Thymus (tissue), 11 donors: ENCODE results near the gene ZSWIM4. TPM values are rescaled to one million over a fixed set of nuclear protein-coding genes. Genes with fewer than 3 reads are reported as not detected.
"Not testable (repeated sequence)": the region's sequence is repeated elsewhere in the genome, so short reads cannot be mapped to it uniquely, and the experiment has no call there.

Source experiments
- DNase-seq, 9 donors: peaks; one replicate each; pipeline ENCODE4 v3.0.0-alpha.2; 2013; ENCODE audit warnings: low spot score in 9 of 9, low read depth in 6 of 9, missing footprints in 1 of 9
- H3K27ac ChIP-seq, 2 donors: one replicate each; pipeline ENCODE4 v1.5.1; 2013; ENCODE audit warnings: control low read depth in 1 of 2, low read depth in 1 of 2, low read length in 1 of 2, mild to moderate bottlenecking in 1 of 2, moderate library complexity in 1 of 2
- H3K27me3 ChIP-seq, 2 donors: one replicate each; pipeline ENCODE4 v1.5.1; 2013; ENCODE audit warnings: low read length in 1 of 2; ENCODE audit not compliant: control insufficient read depth in 2 of 2, insufficient read depth in 1 of 2
- H3K36me3 ChIP-seq, 2 donors: one replicate each; pipeline ENCODE4 v1.5.1; 2013; ENCODE audit warnings: low read length in 1 of 2, mild to moderate bottlenecking in 1 of 2, moderate library complexity in 1 of 2; ENCODE audit not compliant: control insufficient read depth in 2 of 2, insufficient read depth in 2 of 2
- H3K4me1 ChIP-seq, 2 donors: one replicate each; pipeline ENCODE4 v1.5.1; 2013; ENCODE audit warnings: low read length in 2 of 2; ENCODE audit not compliant: control insufficient read depth in 2 of 2, insufficient read depth in 2 of 2
- H3K4me3 ChIP-seq, 2 donors: one replicate each; pipeline ENCODE4 v1.5.1; 2013; ENCODE audit warnings: low read length in 2 of 2, control low read depth in 1 of 2, mild to moderate bottlenecking in 1 of 2
- H3K9me3 ChIP-seq, 2 donors: one replicate each; pipeline ENCODE4 v1.5.1; 2013; ENCODE audit warnings: low read length in 1 of 2, mild to moderate bottlenecking in 1 of 2; ENCODE audit not compliant: control insufficient read depth in 2 of 2, insufficient read depth in 1 of 2
- WGBS: extraction: QIAGEN DNeasy Blood & Tissue Kit; methylation state at CpG from one replicate; pipeline ENCODE4 v1.1.7; 2013; 5-methylcytosine and 5-hydroxymethylcytosine counted together
- polyA plus RNA-seq: library from polyadenylated mRNA; stranded (reverse); fragments of 200-250 nt; gene quantifications from one replicate; pipeline ENCODE4 v1.2.3, GENCODE V29; 2013
- total RNA-seq: library from RNA; stranded (reverse); fragments of 120-200 nt; gene quantifications from one replicate; pipeline ENCODE4 v1.2.4, GENCODE V29; 2013
- donor health status: healthy.

ZSWIM4 gene
- total and polyA plus RNA-seq, 2 donors, result 1.7 to 3.3 TPM

GRCh38 chr19:13784731-13785452, 10.4 kb upstream of the ZSWIM4 start:
- H3K36me3 ChIP-seq, result no peaks in the 10 kb centered on the region
- 30% methylated on average over 17 of the region's 17 CpGs for WGBS
- no peaks in the 10 kb centered on the region for H3K9me3 ChIP-seq
- H3K27me3 ChIP-seq, result no peaks in the 10 kb centered on the region
- no peak overlapping the region for H3K4me3 ChIP-seq
- peak in 3 of 9 donors; percentile 61 to 77 (median 71) for DNase-seq
- peaks cover 23 to 53% of the 10 kb centered on the region in 2 donors for H3K4me1 ChIP-seq
- no peak overlapping the region for H3K27ac ChIP-seq

- H3K27ac ChIP-seq, result peak overlapping the region; percentile 78 to 90
- H3K27me3 ChIP-seq, result no peaks in the 10 kb centered on the region
- DNase-seq, result peak in 1 of 9 donors; percentile 50
- WGBS, result 35% methylated on average over 8 of the region's 8 CpGs
- H3K4me3 ChIP-seq, result no peak overlapping the region
- peaks cover 23 to 46% of the 10 kb centered on the region in 2 donors for H3K4me1 ChIP-seq
- H3K36me3 ChIP-seq, result no peaks in the 10 kb centered on the region
- no peaks in the 10 kb centered on the region for H3K9me3 ChIP-seq
Observed at GRCh38 chr19:13788991-13789390, 6.3 kb upstream of the ZSWIM4 start.

- Histone ChIP-seq H3K27me3 (no peaks in the 10 kb centered on the region), H3K27ac (no peak overlapping the region), H3K4me3 (no peak overlapping the region), H3K4me1 (peaks cover 22 to 40% of the 10 kb centered on the region in 2 donors), H3K9me3 (no peaks in the 10 kb centered on the region), H3K36me3 (no peaks in the 10 kb centered on the region)
- DNase-seq, result no peak
- WGBS, result 90% methylated on average over 8 of the region's 8 CpGs
Observed at GRCh38 chr19:13790354-13790753, 4.9 kb upstream of the ZSWIM4 start.

GRCh38 chr19:13793317-13793716, 1.9 kb upstream of the ZSWIM4 start:
- not testable (repeated sequence) for H3K36me3 ChIP-seq, H3K27me3 ChIP-seq, DNase-seq, H3K9me3 ChIP-seq, H3K27ac ChIP-seq, H3K4me3 ChIP-seq
- 97% methylated on average over 9 of the region's 9 CpGs for WGBS
- peaks cover 19 to 42% of the 10 kb centered on the region in 2 donors for H3K4me1 ChIP-seq

GRCh38 chr19:13794398-13794756, 866 bp upstream of the ZSWIM4 start:
- Histone ChIP-seq H3K27me3 (no peaks in the 10 kb centered on the region), H3K4me3 (peak overlapping the region; percentile 71 to 97), H3K4me1 (peaks cover 13 to 32% of the 10 kb centered on the region in 2 donors), H3K27ac (peak overlapping the region in 1 of 2 donors; percentile 68), H3K36me3 (no peaks in the 10 kb centered on the region), H3K9me3 (no peaks in the 10 kb centered on the region)
- 19% methylated on average over 8 of the region's 8 CpGs for WGBS
- no peak for DNase-seq

GRCh38 chr19:13795595-13796300, 505 bp downstream of the ZSWIM4 start:
- no peaks in the 10 kb centered on the region for H3K9me3 ChIP-seq
- no peaks in the 10 kb centered on the region for H3K27me3 ChIP-seq
- peak in 1 of 9 donors; percentile 48 for DNase-seq
- 2% methylated on average over 42 of the region's 42 CpGs for WGBS
- peak overlapping the region; percentile 71 to 97 for H3K4me3 ChIP-seq
- peak overlapping the region; percentile 33 to 87 for H3K27ac ChIP-seq
- H3K36me3 ChIP-seq, result peaks cover 6% of the 10 kb centered on the region in 2 donors
- peaks cover 13 to 25% of the 10 kb centered on the region in 2 donors for H3K4me1 ChIP-seq

- 22% methylated on average over 12 of the region's 12 CpGs for WGBS
- Histone ChIP-seq H3K27ac (peak overlapping the region; percentile 31 to 44), H3K36me3 (peaks cover 6 to 13% of the 10 kb centered on the region in 2 donors), H3K9me3 (no peaks in the 10 kb centered on the region), H3K27me3 (no peaks in the 10 kb centered on the region), H3K4me1 (peaks cover 13 to 25% of the 10 kb centered on the region in 2 donors), H3K4me3 (peak overlapping the region; percentile 71 to 97)
- peak in 1 of 9 donors; percentile 57 for DNase-seq
Observed at GRCh38 chr19:13796301-13797057, 1.2 kb downstream of the ZSWIM4 start.

GRCh38 chr19:13797058-13797440, 1.8 kb downstream of the ZSWIM4 start:
- Histone ChIP-seq H3K4me1 (peaks cover 13 to 25% of the 10 kb centered on the region in 2 donors), H3K27me3 (no peaks in the 10 kb centered on the region), H3K36me3 (peaks cover 6 to 13% of the 10 kb centered on the region in 2 donors), H3K27ac (peak overlapping the region in 1 of 2 donors; percentile 44), H3K4me3 (no peak overlapping the region), H3K9me3 (no peaks in the 10 kb centered on the region)
- 90% methylated on average over 4 of the region's 4 CpGs for WGBS
- DNase-seq, result no peak

GRCh38 chr19:13797870-13798269, 2.6 kb downstream of the ZSWIM4 start:
- no peak overlapping the region for H3K4me3 ChIP-seq
- no peaks in the 10 kb centered on the region for H3K9me3 ChIP-seq
- H3K27ac ChIP-seq, result peak overlapping the region in 1 of 2 donors; percentile 42
- DNase-seq, result no peak
- no peaks in the 10 kb centered on the region for H3K27me3 ChIP-seq
- H3K36me3 ChIP-seq, result peaks cover 6 to 17% of the 10 kb centered on the region in 2 donors
- H3K4me1 ChIP-seq, result peaks cover 13 to 25% of the 10 kb centered on the region in 2 donors
- WGBS, result 93% methylated on average over 7 of the region's 7 CpGs
